Astrocyte (in vitro differentiated cells and primary cell): ENCODE data around the gene SELENOP.

ENCODE experiments used
- EZH2 ChIP-seq: IDR thresholded peaks from 2 replicates; pipeline ENCODE4 v1.6.1; 2012; ENCODE audit warnings: mild to moderate bottlenecking, low read length, inconsistent platforms; ENCODE audit not compliant: insufficient read depth
- TF ChIP-seq, protein P1 (sequence below): IDR thresholded peaks from 2 replicates; pipeline ENCODE4 v1.5.1; 2011; ENCODE audit warnings: low read depth, mild to moderate bottlenecking, inconsistent platforms, low read length, moderate library complexity; ENCODE audit not compliant: insufficient read depth

- TF ChIP-seq, protein P1, sequence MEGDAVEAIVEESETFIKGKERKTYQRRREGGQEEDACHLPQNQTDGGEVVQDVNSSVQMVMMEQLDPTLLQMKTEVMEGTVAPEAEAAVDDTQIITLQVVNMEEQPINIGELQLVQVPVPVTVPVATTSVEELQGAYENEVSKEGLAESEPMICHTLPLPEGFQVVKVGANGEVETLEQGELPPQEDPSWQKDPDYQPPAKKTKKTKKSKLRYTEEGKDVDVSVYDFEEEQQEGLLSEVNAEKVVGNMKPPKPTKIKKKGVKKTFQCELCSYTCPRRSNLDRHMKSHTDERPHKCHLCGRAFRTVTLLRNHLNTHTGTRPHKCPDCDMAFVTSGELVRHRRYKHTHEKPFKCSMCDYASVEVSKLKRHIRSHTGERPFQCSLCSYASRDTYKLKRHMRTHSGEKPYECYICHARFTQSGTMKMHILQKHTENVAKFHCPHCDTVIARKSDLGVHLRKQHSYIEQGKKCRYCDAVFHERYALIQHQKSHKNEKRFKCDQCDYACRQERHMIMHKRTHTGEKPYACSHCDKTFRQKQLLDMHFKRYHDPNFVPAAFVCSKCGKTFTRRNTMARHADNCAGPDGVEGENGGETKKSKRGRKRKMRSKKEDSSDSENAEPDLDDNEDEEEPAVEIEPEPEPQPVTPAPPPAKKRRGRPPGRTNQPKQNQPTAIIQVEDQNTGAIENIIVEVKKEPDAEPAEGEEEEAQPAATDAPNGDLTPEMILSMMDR, result peak; percentile 42
- TF ChIP-seq EZH2, result no peak
Observed at GRCh38 chr5:42767491-42768105, 44.1 kb downstream of the SELENOP start.
